Measurements from ENCODE around the gene NMRAL1. TPM values are rescaled to one million over a fixed set of nuclear protein-coding genes. Genes with fewer than 3 reads are reported as not detected.

NMRAL1 gene
- total and polyA plus RNA-seq, 10 of the 15 experiments (the other 5 are each of a cell fraction or from before 2014, with no cell fraction given), result 4.8 to 102 (median 62.5) TPM

DNA sequence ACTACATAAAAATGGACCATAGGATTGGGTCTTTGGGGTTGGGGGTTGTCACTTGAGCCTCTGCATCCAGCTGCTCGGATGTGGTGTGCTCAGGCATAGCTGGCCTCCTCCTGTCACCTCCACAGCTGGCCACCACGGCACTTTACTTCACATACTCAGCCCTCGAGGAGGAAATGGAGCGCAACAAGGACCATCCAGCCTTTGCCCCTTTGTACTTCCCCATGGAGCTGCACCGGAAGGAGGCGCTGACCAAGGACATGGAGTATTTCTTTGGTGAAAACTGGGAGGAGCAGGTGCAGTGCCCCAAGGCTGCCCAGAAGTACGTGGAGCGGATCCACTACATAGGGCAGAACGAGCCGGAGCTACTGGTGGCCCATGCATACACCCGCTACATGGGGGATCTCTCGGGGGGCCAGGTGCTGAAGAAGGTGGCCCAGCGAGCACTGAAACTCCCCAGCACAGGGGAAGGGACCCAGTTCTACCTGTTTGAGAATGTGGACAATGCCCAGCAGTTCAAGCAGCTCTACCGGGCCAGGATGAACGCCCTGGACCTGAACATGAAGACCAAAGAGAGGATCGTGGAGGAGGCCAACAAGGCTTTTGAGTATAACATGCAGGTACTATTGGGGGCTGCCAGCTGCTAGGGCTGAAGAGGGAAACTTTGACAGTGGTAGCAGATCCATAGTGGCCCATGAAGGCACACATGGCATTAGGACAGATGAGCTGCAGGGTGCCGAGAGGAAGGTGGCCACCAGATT, 33.3 kb upstream of the NMRAL1 start (continued):
- TF ChIP-seq, protein P1, sequence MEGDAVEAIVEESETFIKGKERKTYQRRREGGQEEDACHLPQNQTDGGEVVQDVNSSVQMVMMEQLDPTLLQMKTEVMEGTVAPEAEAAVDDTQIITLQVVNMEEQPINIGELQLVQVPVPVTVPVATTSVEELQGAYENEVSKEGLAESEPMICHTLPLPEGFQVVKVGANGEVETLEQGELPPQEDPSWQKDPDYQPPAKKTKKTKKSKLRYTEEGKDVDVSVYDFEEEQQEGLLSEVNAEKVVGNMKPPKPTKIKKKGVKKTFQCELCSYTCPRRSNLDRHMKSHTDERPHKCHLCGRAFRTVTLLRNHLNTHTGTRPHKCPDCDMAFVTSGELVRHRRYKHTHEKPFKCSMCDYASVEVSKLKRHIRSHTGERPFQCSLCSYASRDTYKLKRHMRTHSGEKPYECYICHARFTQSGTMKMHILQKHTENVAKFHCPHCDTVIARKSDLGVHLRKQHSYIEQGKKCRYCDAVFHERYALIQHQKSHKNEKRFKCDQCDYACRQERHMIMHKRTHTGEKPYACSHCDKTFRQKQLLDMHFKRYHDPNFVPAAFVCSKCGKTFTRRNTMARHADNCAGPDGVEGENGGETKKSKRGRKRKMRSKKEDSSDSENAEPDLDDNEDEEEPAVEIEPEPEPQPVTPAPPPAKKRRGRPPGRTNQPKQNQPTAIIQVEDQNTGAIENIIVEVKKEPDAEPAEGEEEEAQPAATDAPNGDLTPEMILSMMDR (IDR thresholded peaks at IDR 0.05 in 2 of 3, conservative IDR thresholded peaks at IDR 0.05 in 1 of 3; ENCODE audit: control insufficient read depth in 2 of 3, extremely low read depth in 1 of 3, insufficient read depth in 1 of 3, low read depth in 3 of 3, low read length in 3 of 3), result no peak
- TF ChIP-seq, protein P2, sequence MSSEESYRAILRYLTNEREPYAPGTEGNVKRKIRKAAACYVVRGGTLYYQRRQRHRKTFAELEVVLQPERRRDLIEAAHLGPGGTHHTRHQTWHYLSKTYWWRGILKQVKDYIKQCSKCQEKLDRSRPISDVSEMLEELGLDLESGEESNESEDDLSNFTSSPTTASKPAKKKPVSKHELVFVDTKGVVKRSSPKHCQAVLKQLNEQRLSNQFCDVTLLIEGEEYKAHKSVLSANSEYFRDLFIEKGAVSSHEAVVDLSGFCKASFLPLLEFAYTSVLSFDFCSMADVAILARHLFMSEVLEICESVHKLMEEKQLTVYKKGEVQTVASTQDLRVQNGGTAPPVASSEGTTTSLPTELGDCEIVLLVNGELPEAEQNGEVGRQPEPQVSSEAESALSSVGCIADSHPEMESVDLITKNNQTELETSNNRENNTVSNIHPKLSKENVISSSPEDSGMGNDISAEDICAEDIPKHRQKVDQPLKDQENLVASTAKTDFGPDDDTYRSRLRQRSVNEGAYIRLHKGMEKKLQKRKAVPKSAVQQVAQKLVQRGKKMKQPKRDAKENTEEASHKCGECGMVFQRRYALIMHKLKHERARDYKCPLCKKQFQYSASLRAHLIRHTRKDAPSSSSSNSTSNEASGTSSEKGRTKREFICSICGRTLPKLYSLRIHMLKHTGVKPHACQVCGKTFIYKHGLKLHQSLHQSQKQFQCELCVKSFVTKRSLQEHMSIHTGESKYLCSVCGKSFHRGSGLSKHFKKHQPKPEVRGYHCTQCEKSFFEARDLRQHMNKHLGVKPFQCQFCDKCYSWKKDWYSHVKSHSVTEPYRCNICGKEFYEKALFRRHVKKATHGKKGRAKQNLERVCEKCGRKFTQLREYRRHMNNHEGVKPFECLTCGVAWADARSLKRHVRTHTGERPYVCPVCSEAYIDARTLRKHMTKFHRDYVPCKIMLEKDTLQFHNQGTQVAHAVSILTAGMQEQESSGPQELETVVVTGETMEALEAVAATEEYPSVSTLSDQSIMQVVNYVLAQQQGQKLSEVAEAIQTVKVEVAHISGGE (CRISPR knock-in tag; IDR thresholded peaks at IDR 0.05), result no peak
- TF ChIP-seq MTA2 (IDR thresholded peaks at IDR 0.05; ENCODE audit: low read depth) (no peak), POU2F2 (IDR thresholded peaks at IDR 0.05; ENCODE audit: borderline replicate concordance, low read depth, low read length) (no peak), SMAD5 (IDR thresholded peaks at IDR 0.05; ENCODE audit: low read depth) (no peak), TARDBP (IDR thresholded peaks at IDR 0.05; ENCODE audit: borderline replicate concordance) (no peak), RELA (IDR thresholded peaks at IDR 0.05; ENCODE audit: borderline replicate concordance, partially characterized antibody) (no peak)
- TF ChIP-seq, protein P3, sequence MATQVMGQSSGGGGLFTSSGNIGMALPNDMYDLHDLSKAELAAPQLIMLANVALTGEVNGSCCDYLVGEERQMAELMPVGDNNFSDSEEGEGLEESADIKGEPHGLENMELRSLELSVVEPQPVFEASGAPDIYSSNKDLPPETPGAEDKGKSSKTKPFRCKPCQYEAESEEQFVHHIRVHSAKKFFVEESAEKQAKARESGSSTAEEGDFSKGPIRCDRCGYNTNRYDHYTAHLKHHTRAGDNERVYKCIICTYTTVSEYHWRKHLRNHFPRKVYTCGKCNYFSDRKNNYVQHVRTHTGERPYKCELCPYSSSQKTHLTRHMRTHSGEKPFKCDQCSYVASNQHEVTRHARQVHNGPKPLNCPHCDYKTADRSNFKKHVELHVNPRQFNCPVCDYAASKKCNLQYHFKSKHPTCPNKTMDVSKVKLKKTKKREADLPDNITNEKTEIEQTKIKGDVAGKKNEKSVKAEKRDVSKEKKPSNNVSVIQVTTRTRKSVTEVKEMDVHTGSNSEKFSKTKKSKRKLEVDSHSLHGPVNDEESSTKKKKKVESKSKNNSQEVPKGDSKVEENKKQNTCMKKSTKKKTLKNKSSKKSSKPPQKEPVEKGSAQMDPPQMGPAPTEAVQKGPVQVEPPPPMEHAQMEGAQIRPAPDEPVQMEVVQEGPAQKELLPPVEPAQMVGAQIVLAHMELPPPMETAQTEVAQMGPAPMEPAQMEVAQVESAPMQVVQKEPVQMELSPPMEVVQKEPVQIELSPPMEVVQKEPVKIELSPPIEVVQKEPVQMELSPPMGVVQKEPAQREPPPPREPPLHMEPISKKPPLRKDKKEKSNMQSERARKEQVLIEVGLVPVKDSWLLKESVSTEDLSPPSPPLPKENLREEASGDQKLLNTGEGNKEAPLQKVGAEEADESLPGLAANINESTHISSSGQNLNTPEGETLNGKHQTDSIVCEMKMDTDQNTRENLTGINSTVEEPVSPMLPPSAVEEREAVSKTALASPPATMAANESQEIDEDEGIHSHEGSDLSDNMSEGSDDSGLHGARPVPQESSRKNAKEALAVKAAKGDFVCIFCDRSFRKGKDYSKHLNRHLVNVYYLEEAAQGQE (IDR thresholded peaks at IDR 0.05; ENCODE audit: low read depth, low read length), result no peak

All from GM12878 (cell line).